ENCODE measurements around the gene FAM170B.

The FAM170B gene

GRCh38 chr10:49133706-49134248, at the start of gene FAM170B:
TSS of gene FAM170B (minus strand) at chr10:49134021. CDS start at chr10:49133918, 103 bp downstream.
- no peak for DNase-seq (ENCODE audit: low read depth)
- no peak for TF ChIP-seq CTCF (IDR thresholded peaks at IDR 0.05; ENCODE audit: low read depth, low read length, missing control alignments)
- in situ Hi-C loops (cut with HindIII; ENCODE audit: low sequenced_read_pairs): no loop called here
- H3K4me3 ChIP-seq (ENCODE audit: low read depth, low read length): no peak within 1 kb of the TSS

- in situ Hi-C loops (cut with HindIII; ENCODE audit: low sequenced_read_pairs): no loop called here
- no peak for TF ChIP-seq CTCF (IDR thresholded peaks at IDR 0.05; ENCODE audit: low read depth, low read length, missing control alignments)
- H3K4me3 ChIP-seq (ENCODE audit: low read depth, low read length): no peak overlapping the region
- no peak for DNase-seq (ENCODE audit: low read depth)
These were observed 49.0 kb upstream of the FAM170B start for GRCh38 chr10:49182776-49183175.

- in situ Hi-C loops (cut with HindIII; ENCODE audit: low sequenced_read_pairs): no loop called here
- TF ChIP-seq CTCF (IDR thresholded peaks at IDR 0.05; ENCODE audit: low read depth, low read length, missing control alignments): no peak
- H3K4me3 ChIP-seq (ENCODE audit: low read depth, low read length): no peak overlapping the region
- no peak for DNase-seq (ENCODE audit: low read depth)
These were observed 46.6 kb upstream of the FAM170B start for GRCh38 chr10:49180444-49180860.

GRCh38 chr10:49179699-49180443, 46.0 kb upstream of the FAM170B start:
- DNase-seq (ENCODE audit: low read depth): no peak
- in situ Hi-C loops (cut with HindIII; ENCODE audit: low sequenced_read_pairs): no loop called here
- H3K4me3 ChIP-seq (ENCODE audit: low read depth, low read length): no peak overlapping the region

GRCh38 chr10:49178489-49179471, 45.0 kb upstream of the FAM170B start:
- no peak for DNase-seq (ENCODE audit: low read depth)
- TF ChIP-seq CTCF (IDR thresholded peaks at IDR 0.05; ENCODE audit: low read depth, low read length, missing control alignments): no peak
- H3K4me3 ChIP-seq (ENCODE audit: low read depth, low read length): no peak overlapping the region
- in situ Hi-C loops (cut with HindIII; ENCODE audit: low sequenced_read_pairs): no loop called here

More at GRCh38 chr10:49179699-49180443, 46.0 kb upstream of the FAM170B start:
- TF ChIP-seq CTCF (IDR thresholded peaks at IDR 0.05; ENCODE audit: low read depth, low read length, missing control alignments): no peak
